ENCODE results near the gene JPH3. TPM values are rescaled to one million over a fixed set of nuclear protein-coding genes. Genes with fewer than 3 reads are reported as not detected.

Gene JPH3
- total RNA-seq, 2 donors from 2014 or later = 37.0 to 39.1 TPM

- no peaks in the 10 kb centered on the region for H3K9me3 ChIP-seq (ENCODE audit: control insufficient read depth, low read length)
- WGBS, 2 experiments (ENCODE audit: insufficient coverage in 1 of 2, insufficient read length in 1 of 2) = 90 to 100% methylated on average over 3 to 6 of the region's 6 CpGs
- Mint-ChIP-seq H3K36me3 (ENCODE audit: low read depth) (no peaks in the 10 kb centered on the region), H3K4me1 (no peaks in the 10 kb centered on the region), H3K9me3 (peaks cover 12% of the 10 kb centered on the region), H3K4me3 (no peak overlapping the region), H3K27me3 (ENCODE audit: insufficient read depth) (peaks cover 3% of the 10 kb centered on the region), H3K27ac (no peak overlapping the region)
- DNase-seq = no peak
- no peaks in the 10 kb centered on the region for H3K4me1 ChIP-seq (ENCODE audit: control insufficient read depth, insufficient read depth, low read length)
- no peak overlapping the region for H3K27ac ChIP-seq (ENCODE audit: low read depth, low read length)
- H3K27me3 ChIP-seq (ENCODE audit: control insufficient read depth, insufficient read depth, low read length, poor library complexity, severe bottlenecking) = no peaks in the 10 kb centered on the region
- TF ChIP-seq, protein P1, sequence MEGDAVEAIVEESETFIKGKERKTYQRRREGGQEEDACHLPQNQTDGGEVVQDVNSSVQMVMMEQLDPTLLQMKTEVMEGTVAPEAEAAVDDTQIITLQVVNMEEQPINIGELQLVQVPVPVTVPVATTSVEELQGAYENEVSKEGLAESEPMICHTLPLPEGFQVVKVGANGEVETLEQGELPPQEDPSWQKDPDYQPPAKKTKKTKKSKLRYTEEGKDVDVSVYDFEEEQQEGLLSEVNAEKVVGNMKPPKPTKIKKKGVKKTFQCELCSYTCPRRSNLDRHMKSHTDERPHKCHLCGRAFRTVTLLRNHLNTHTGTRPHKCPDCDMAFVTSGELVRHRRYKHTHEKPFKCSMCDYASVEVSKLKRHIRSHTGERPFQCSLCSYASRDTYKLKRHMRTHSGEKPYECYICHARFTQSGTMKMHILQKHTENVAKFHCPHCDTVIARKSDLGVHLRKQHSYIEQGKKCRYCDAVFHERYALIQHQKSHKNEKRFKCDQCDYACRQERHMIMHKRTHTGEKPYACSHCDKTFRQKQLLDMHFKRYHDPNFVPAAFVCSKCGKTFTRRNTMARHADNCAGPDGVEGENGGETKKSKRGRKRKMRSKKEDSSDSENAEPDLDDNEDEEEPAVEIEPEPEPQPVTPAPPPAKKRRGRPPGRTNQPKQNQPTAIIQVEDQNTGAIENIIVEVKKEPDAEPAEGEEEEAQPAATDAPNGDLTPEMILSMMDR (conservative IDR thresholded peaks at IDR 0.05) = no peak
- H3K36me3 ChIP-seq (ENCODE audit: control insufficient read depth, insufficient read depth, low read length) = no peaks in the 10 kb centered on the region
- no peak overlapping the region for H3K9ac ChIP-seq (ENCODE audit: extremely low read depth, low read length, poor library complexity, severe bottlenecking)
- H3K4me3 ChIP-seq (ENCODE audit: low read length) = no peak overlapping the region
Measured at GRCh38 chr16:87564524-87564778, 37.9 kb upstream of the JPH3 start.

DNA sequence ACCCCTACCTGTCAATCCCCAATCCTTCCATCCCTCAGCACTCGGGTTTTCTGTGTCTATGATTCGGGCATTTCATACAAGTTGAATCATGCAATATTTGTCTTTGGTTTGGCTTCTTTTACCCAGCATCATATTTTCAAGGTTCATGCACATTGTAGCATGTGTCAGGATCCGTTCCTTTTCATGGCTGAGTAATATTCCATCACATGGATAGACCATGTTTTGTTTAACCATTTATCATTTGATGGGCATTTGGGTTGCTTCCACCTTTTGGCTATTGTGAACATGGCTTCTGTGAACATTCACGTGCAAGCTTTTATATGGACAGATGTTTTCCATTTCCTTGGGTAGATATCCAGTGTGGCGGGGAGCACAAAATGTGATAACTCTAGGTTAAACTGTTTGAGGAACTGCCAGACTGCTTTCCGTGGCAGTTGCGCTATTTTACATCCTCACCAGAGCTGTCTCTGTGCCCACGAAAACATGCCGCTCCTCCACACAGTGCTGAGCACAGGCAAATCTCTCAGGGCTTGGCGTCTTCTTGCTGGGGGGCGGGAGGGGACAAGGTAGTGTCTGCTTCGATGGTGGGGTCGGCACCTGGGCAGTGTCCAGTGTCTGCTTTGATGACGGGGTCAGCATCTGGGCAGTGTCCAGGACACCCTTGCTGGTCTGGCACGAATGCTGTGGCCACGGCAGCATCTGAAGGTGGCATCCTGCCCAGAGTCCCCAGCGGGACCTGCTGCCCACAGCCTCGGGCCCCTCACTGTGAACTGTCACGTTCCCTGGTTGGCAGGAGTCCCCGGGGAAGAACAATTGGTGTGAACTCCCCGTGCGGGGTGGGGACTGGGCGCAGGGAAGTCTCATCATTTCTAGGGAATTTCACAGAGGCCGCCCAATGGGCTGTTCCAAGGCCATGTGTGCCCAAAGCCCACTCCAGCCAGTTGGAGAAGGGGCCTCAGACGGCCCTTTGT lies 32.4 kb upstream of the JPH3 start:
- Mint-ChIP-seq H3K4me3 (no peak overlapping the region), H3K9me3 (no peaks in the 10 kb centered on the region), H3K4me1 (peaks cover 6% of the 10 kb centered on the region), H3K27ac (no peak overlapping the region), H3K36me3 (ENCODE audit: low read depth) (no peaks in the 10 kb centered on the region), H3K27me3 (ENCODE audit: insufficient read depth) (no peaks in the 10 kb centered on the region)
- H3K27ac ChIP-seq (ENCODE audit: low read depth, low read length) = no peak overlapping the region
- H3K36me3 ChIP-seq (ENCODE audit: control insufficient read depth, insufficient read depth, low read length) = no peaks in the 10 kb centered on the region
- TF ChIP-seq, protein P1 (conservative IDR thresholded peaks at IDR 0.05) = no peak
- H3K9ac ChIP-seq (ENCODE audit: extremely low read depth, low read length, poor library complexity, severe bottlenecking) = no peak overlapping the region
- DNase-seq = no peak
- no peaks in the 10 kb centered on the region for H3K27me3 ChIP-seq (ENCODE audit: control insufficient read depth, insufficient read depth, low read length, poor library complexity, severe bottlenecking)
- H3K4me3 ChIP-seq (ENCODE audit: low read length) = no peak overlapping the region
- H3K9me3 ChIP-seq (ENCODE audit: control insufficient read depth, low read length) = no peaks in the 10 kb centered on the region
- no peaks in the 10 kb centered on the region for H3K4me1 ChIP-seq (ENCODE audit: control insufficient read depth, insufficient read depth, low read length)
- WGBS, 2 experiments (ENCODE audit: insufficient coverage in 1 of 2, insufficient read length in 1 of 2) = 90 to 91% methylated on average over 25 of the region's 25 CpGs

- Histone ChIP-seq H3K9me3 (ENCODE audit: control insufficient read depth, low read length) (no peaks in the 10 kb centered on the region), H3K27me3 (ENCODE audit: control insufficient read depth, insufficient read depth, low read length, poor library complexity, severe bottlenecking) (no peaks in the 10 kb centered on the region), H3K36me3 (ENCODE audit: control insufficient read depth, insufficient read depth, low read length) (no peaks in the 10 kb centered on the region), H3K4me3 (ENCODE audit: low read length) (no peak overlapping the region), H3K4me1 (ENCODE audit: control insufficient read depth, insufficient read depth, low read length) (no peaks in the 10 kb centered on the region), H3K9ac (ENCODE audit: extremely low read depth, low read length, poor library complexity, severe bottlenecking) (no peak overlapping the region), H3K27ac (ENCODE audit: low read depth, low read length) (no peak overlapping the region)
- TF ChIP-seq, protein P1 (conservative IDR thresholded peaks at IDR 0.05) = no peak
- Mint-ChIP-seq H3K4me1 (peaks cover 9% of the 10 kb centered on the region), H3K27me3 (ENCODE audit: insufficient read depth) (no peaks in the 10 kb centered on the region), H3K9me3 (no peaks in the 10 kb centered on the region), H3K4me3 (no peak overlapping the region), H3K36me3 (ENCODE audit: low read depth) (no peaks in the 10 kb centered on the region), H3K27ac (no peak overlapping the region)
- 84 to 90% methylated on average over 5 to 6 of the region's 6 CpGs for WGBS, 2 experiments (ENCODE audit: insufficient coverage in 1 of 2, insufficient read length in 1 of 2)
- DNase-seq = no peak
Measured at GRCh38 chr16:87570572-87570937, 31.8 kb upstream of the JPH3 start.

Measured in endodermal cell (in vitro differentiated cells).